Measurements from ENCODE around the gene C6orf136. TPM values are rescaled to one million over a fixed set of nuclear protein-coding genes. Genes with fewer than 3 reads are reported as not detected.

C6orf136 gene
- total and polyA plus RNA-seq, 10 of the 15 experiments (the other 5 are each of a cell fraction or from before 2014, with no cell fraction given) = 5.2 to 24.1 (median 14.9) TPM

GRCh38 chr6:30615219-30615957, 31.5 kb upstream of the C6orf136 start (continued):
- TF ChIP-seq ATF2 (IDR thresholded peaks at IDR 0.05; ENCODE audit: low read length) (peak; percentile 71), TCF12 (IDR thresholded peaks at IDR 0.05; ENCODE audit: low read depth, low read length) (no peak), KDM1A (IDR thresholded peaks at IDR 0.05; ENCODE audit: borderline replicate concordance) (no peak), EZH2 (IDR thresholded peaks at IDR 0.05; ENCODE audit: borderline replicate concordance, control insufficient read depth, low read depth, low read length) (no peak), CREM (IDR thresholded peaks at IDR 0.05; ENCODE audit: low read depth) (no peak), TAF1 (IDR thresholded peaks at IDR 0.05; ENCODE audit: borderline replicate concordance, low read depth, low read length) (no peak), ZBTB4 (CRISPR knock-in tag; IDR thresholded peaks at IDR 0.05) (no peak; the same call in 1 of the 2 replicates), IKZF1 (conservative IDR thresholded peaks at IDR 0.05) (0 out of 2 replicates have a peak, but pooled peaks have one; percentile 32), STAT3 (IDR thresholded peaks at IDR 0.05; ENCODE audit: low read depth, low read length) (no peak), SREBF2 (IDR thresholded peaks at IDR 0.05; ENCODE audit: low read length) (no peak), CHD2 (IDR thresholded peaks at IDR 0.05; ENCODE audit: borderline replicate concordance, low read depth, low read length) (no peak), SMAD5 (IDR thresholded peaks at IDR 0.05; ENCODE audit: low read depth) (no peak), YBX1 (IDR thresholded peaks at IDR 0.05) (no peak), MEF2A (IDR thresholded peaks at IDR 0.05; ENCODE audit: insufficient read depth, low read depth, low read length) (no peak), PAX8 (IDR thresholded peaks at IDR 0.05) (peak; percentile 85; the same call in 1 of the 2 replicates), RFX5 (IDR thresholded peaks at IDR 0.05; ENCODE audit: low read depth, low read length) (no peak), BHLHE40 (IDR thresholded peaks at IDR 0.05; ENCODE audit: borderline replicate concordance in 1 of 2, low read depth in 2 of 2, low read length in 1 of 2) (no peak), MXI1 (IDR thresholded peaks at IDR 0.05; ENCODE audit: low read depth, low read length) (no peak; the same call in 1 of the 2 replicates)
- TF ChIP-seq, protein P1, sequence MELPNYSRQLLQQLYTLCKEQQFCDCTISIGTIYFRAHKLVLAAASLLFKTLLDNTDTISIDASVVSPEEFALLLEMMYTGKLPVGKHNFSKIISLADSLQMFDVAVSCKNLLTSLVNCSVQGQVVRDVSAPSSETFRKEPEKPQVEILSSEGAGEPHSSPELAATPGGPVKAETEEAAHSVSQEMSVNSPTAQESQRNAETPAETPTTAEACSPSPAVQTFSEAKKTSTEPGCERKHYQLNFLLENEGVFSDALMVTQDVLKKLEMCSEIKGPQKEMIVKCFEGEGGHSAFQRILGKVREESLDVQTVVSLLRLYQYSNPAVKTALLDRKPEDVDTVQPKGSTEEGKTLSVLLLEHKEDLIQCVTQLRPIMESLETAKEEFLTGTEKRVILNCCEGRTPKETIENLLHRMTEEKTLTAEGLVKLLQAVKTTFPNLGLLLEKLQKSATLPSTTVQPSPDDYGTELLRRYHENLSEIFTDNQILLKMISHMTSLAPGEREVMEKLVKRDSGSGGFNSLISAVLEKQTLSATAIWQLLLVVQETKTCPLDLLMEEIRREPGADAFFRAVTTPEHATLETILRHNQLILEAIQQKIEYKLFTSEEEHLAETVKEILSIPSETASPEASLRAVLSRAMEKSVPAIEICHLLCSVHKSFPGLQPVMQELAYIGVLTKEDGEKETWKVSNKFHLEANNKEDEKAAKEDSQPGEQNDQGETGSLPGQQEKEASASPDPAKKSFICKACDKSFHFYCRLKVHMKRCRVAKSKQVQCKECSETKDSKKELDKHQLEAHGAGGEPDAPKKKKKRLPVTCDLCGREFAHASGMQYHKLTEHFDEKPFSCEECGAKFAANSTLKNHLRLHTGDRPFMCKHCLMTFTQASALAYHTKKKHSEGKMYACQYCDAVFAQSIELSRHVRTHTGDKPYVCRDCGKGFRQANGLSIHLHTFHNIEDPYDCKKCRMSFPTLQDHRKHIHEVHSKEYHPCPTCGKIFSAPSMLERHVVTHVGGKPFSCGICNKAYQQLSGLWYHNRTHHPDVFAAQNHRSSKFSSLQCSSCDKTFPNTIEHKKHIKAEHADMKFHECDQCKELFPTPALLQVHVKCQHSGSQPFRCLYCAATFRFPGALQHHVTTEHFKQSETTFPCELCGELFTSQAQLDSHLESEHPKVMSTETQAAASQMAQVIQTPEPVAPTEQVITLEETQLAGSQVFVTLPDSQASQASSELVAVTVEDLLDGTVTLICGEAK (IDR thresholded peaks at IDR 0.05; ENCODE audit: borderline replicate concordance) = no peak
- TF ChIP-seq, protein P2, sequence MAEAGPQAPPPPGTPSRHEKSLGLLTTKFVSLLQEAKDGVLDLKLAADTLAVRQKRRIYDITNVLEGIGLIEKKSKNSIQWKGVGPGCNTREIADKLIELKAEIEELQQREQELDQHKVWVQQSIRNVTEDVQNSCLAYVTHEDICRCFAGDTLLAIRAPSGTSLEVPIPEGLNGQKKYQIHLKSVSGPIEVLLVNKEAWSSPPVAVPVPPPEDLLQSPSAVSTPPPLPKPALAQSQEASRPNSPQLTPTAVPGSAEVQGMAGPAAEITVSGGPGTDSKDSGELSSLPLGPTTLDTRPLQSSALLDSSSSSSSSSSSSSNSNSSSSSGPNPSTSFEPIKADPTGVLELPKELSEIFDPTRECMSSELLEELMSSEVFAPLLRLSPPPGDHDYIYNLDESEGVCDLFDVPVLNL (IDR thresholded peaks at IDR 0.05; ENCODE audit: low read depth, low read length) = no peak
